Trophoblast cell (in vitro differentiated cells and primary cell): ENCODE results near the gene AKR1B15.

ENCODE experiments used
- DNase-seq, 2 donors: peaks; one replicate each; pipeline ENCODE4 v3.0.0-alpha.2; 2016
- H2AFZ ChIP-seq: 2 replicates; pipeline ENCODE4 v1.6.1; 2013; ENCODE audit warnings: low read length, moderate library complexity, mild to moderate bottlenecking; ENCODE audit not compliant: insufficient read depth, poor library complexity
- H2AK5ac ChIP-seq: 2 replicates; pipeline ENCODE4 v1.6.1; 2013; ENCODE audit warnings: mild to moderate bottlenecking, low read length
- H2BK120ac ChIP-seq: 2 replicates; pipeline ENCODE4 v1.6.1; 2013; ENCODE audit warnings: low read length, mild to moderate bottlenecking, moderate library complexity; ENCODE audit not compliant: insufficient read depth, poor library complexity
- H2BK12ac ChIP-seq: 2 replicates; pipeline ENCODE4 v1.6.1; 2013; ENCODE audit warnings: mild to moderate bottlenecking, low read length, moderate library complexity
- H2BK5ac ChIP-seq: 2 replicates; pipeline ENCODE4 v1.6.1; 2013; ENCODE audit warnings: low read length, low read depth, moderate library complexity, mild to moderate bottlenecking; ENCODE audit not compliant: poor library complexity
- H3K14ac ChIP-seq: 2 replicates; pipeline ENCODE4 v1.6.1; 2013; ENCODE audit warnings: mild to moderate bottlenecking, low read length
- H3K18ac ChIP-seq: 2 replicates; pipeline ENCODE4 v1.6.1; 2013; ENCODE audit warnings: mild to moderate bottlenecking, low read length
- H3K23ac ChIP-seq: 2 replicates; pipeline ENCODE4 v1.6.1; 2013; ENCODE audit warnings: low read length
- H3K27ac ChIP-seq: 2 replicates; pipeline ENCODE4 v1.5.1; 2013; ENCODE audit warnings: low read depth, mild to moderate bottlenecking, inconsistent platforms, low read length, moderate library complexity
- H3K27me3 ChIP-seq: 2 replicates; pipeline ENCODE4 v1.6.1; 2013; ENCODE audit warnings: inconsistent platforms, mild to moderate bottlenecking, low read length, moderate library complexity; ENCODE audit not compliant: insufficient read depth
- H3K36me3 ChIP-seq, 2 experiments: 1 replicate in 1 of 2; 2 replicates in 1 of 2; pipeline ENCODE4 v1.6.1; 2013; ENCODE audit warnings: low read length in 2 of 2, mild to moderate bottlenecking in 2 of 2, moderate library complexity in 1 of 2; ENCODE audit not compliant: insufficient read depth in 2 of 2, control insufficient read depth in 1 of 2
- H3K4ac ChIP-seq: 2 replicates; pipeline ENCODE4 v1.6.1; 2013; ENCODE audit warnings: low read depth, mild to moderate bottlenecking, low read length, moderate library complexity
- H3K4me1 ChIP-seq, 2 experiments: 1 replicate in 1 of 2; 2 replicates in 1 of 2; pipeline ENCODE4 v1.6.1; 2013; ENCODE audit warnings: low read length in 2 of 2, mild to moderate bottlenecking in 2 of 2, moderate library complexity in 1 of 2; ENCODE audit not compliant: insufficient read depth in 2 of 2, control insufficient read depth in 1 of 2
- H3K4me2 ChIP-seq: 2 replicates; pipeline ENCODE4 v1.6.1; 2013; ENCODE audit warnings: inconsistent platforms, mild to moderate bottlenecking, low read length, moderate library complexity
- H3K4me3 ChIP-seq: 2 replicates; pipeline ENCODE4 v1.5.1; 2013; ENCODE audit warnings: mild to moderate bottlenecking, low read depth, low read length, inconsistent platforms
- H3K79me1 ChIP-seq: one replicate; pipeline ENCODE4 v1.6.1; 2013; ENCODE audit warnings: low read length
- H3K79me2 ChIP-seq: 2 replicates; pipeline ENCODE4 v1.6.1; 2013; ENCODE audit warnings: low read length, mild to moderate bottlenecking; ENCODE audit not compliant: control insufficient read depth, insufficient read depth, poor library complexity
- H3K9ac ChIP-seq: 2 replicates; pipeline ENCODE4 v1.6.1; 2013; ENCODE audit warnings: mild to moderate bottlenecking, low read length
- H3K9me3 ChIP-seq: 2 replicates; pipeline ENCODE4 v1.6.1; 2013; ENCODE audit warnings: low read depth, mild to moderate bottlenecking, control low read depth, inconsistent platforms, low read length; ENCODE audit not compliant: insufficient read depth
- H4K12ac ChIP-seq: 2 replicates; pipeline ENCODE4 v1.6.1; 2013; ENCODE audit warnings: low read depth, mild to moderate bottlenecking, low read length, moderate library complexity
- H4K8ac ChIP-seq: 2 replicates; pipeline ENCODE4 v1.6.1; 2013; ENCODE audit warnings: low read depth, mild to moderate bottlenecking, low read length, moderate library complexity
- H4K91ac ChIP-seq: one replicate; pipeline ENCODE4 v1.6.1; 2013; ENCODE audit warnings: low read depth, mild to moderate bottlenecking, low read length, moderate library complexity
- WGBS: extraction: QIAGEN DNeasy Blood & Tissue Kit; methylation state at CpG from one replicate; pipeline ENCODE4 v1.1.7; 2013; ENCODE audit warnings: missing lambda C conversion rate; ENCODE audit not compliant: insufficient read length, insufficient coverage; ENCODE audit errors: extremely low coverage; 5-methylcytosine and 5-hydroxymethylcytosine counted together

Gene AKR1B15

GRCh38 chr7:134552105-134552504, 3.2 kb downstream of the AKR1B15 start:
- no peak overlapping the region for H2BK12ac ChIP-seq
- no peak overlapping the region for H3K18ac ChIP-seq
- H3K14ac ChIP-seq, result no peak overlapping the region
- H4K8ac ChIP-seq, result no peak overlapping the region
- no peaks in the 10 kb centered on the region for H3K27me3 ChIP-seq
- H3K79me1 ChIP-seq, result no peaks in the 10 kb centered on the region
- H3K27ac ChIP-seq, result no peak overlapping the region
- H4K12ac ChIP-seq, result no peak overlapping the region
- H3K4me3 ChIP-seq, result no peak overlapping the region
- no peaks in the 10 kb centered on the region for H3K79me2 ChIP-seq
- H3K9me3 ChIP-seq, result no peaks in the 10 kb centered on the region
- WGBS, result no CpG with 5 or more reads among the region's 7 CpGs
- DNase-seq, result no peak
- H3K4me1 ChIP-seq, result peaks cover 4 to 5% of the 10 kb centered on the region in 2 experiments
- H3K9ac ChIP-seq, result no peak overlapping the region
- no peak overlapping the region for H3K4me2 ChIP-seq
- H3K23ac ChIP-seq, result no peak overlapping the region
- no peak overlapping the region for H2BK5ac ChIP-seq
- H3K4ac ChIP-seq, result no peak overlapping the region
- no peak overlapping the region for H2AFZ ChIP-seq
- no peaks in the 10 kb centered on the region for H3K36me3 ChIP-seq
- no peak overlapping the region for H4K91ac ChIP-seq
- no peak overlapping the region for H2BK120ac ChIP-seq
- no peak overlapping the region for H2AK5ac ChIP-seq

- Histone ChIP-seq H3K79me2 (no peaks in the 10 kb centered on the region), H2BK12ac (no peak overlapping the region), H3K9me3 (no peaks in the 10 kb centered on the region), H4K12ac (no peak overlapping the region), H3K36me3 (no peaks in the 10 kb centered on the region), H3K4ac (no peak overlapping the region), H3K79me1 (no peaks in the 10 kb centered on the region), H4K8ac (no peak overlapping the region), H2BK5ac (no peak overlapping the region), H3K27ac (no peak overlapping the region), H3K9ac (no peak overlapping the region), H2AFZ (no peak overlapping the region), H3K4me3 (no peak overlapping the region), H3K14ac (no peak overlapping the region), H2AK5ac (no peak overlapping the region), H3K23ac (no peak overlapping the region), H3K4me1 (peaks cover 4 to 5% of the 10 kb centered on the region in 2 experiments), H4K91ac (no peak overlapping the region), H3K4me2 (no peak overlapping the region), H2BK120ac (no peak overlapping the region), H3K27me3 (no peaks in the 10 kb centered on the region), H3K18ac (no peak overlapping the region)
- no CpG with 5 or more reads among the region's 4 CpGs for WGBS
- no peak for DNase-seq
These were observed 5.1 kb downstream of the AKR1B15 start for GRCh38 chr7:134553976-134554375.

- Histone ChIP-seq H3K9me3 (no peaks in the 10 kb centered on the region), H3K36me3 (no peaks in the 10 kb centered on the region), H3K79me2 (no peaks in the 10 kb centered on the region), H3K4me3 (no peak overlapping the region), H2BK120ac (no peak overlapping the region), H3K79me1 (no peaks in the 10 kb centered on the region), H4K91ac (no peak overlapping the region), H2BK12ac (no peak overlapping the region), H3K23ac (no peak overlapping the region), H2BK5ac (no peak overlapping the region), H3K27me3 (no peaks in the 10 kb centered on the region), H3K4me1 (peaks cover 4 to 5% of the 10 kb centered on the region in 2 experiments), H3K4me2 (no peak overlapping the region), H2AK5ac (no peak overlapping the region), H3K14ac (no peak overlapping the region), H3K4ac (no peak overlapping the region), H3K9ac (no peak overlapping the region), H3K18ac (no peak overlapping the region), H4K12ac (no peak overlapping the region), H2AFZ (no peak overlapping the region), H3K27ac (no peak overlapping the region), H4K8ac (no peak overlapping the region)
- WGBS, result no CpG with 5 or more reads among the region's 7 CpGs
- DNase-seq, result no peak
These were observed 5.6 kb downstream of the AKR1B15 start for GRCh38 chr7:134554417-134554966.

GRCh38 chr7:134557391-134557790, 8.5 kb downstream of the AKR1B15 start:
- Histone ChIP-seq H3K79me2 (no peaks in the 10 kb centered on the region), H3K9me3 (no peaks in the 10 kb centered on the region), H3K18ac (no peak overlapping the region), H3K4me3 (no peak overlapping the region), H4K91ac (no peak overlapping the region), H3K4ac (no peak overlapping the region), H4K12ac (no peak overlapping the region), H2BK5ac (no peak overlapping the region), H3K14ac (no peak overlapping the region), H3K9ac (no peak overlapping the region), H3K4me1 (no peaks in the 10 kb centered on the region), H3K27me3 (no peaks in the 10 kb centered on the region), H2AFZ (no peak overlapping the region), H3K79me1 (no peaks in the 10 kb centered on the region), H3K4me2 (no peak overlapping the region), H2BK12ac (no peak overlapping the region), H4K8ac (no peak overlapping the region), H3K36me3 (no peaks in the 10 kb centered on the region), H2AK5ac (no peak overlapping the region), H3K27ac (no peak overlapping the region), H2BK120ac (no peak overlapping the region), H3K23ac (no peak overlapping the region)
- WGBS, result no CpG with 5 or more reads among the region's 6 CpGs
- no peak for DNase-seq
